ENCODE measurements around the gene MROH2B. TPM values are rescaled to one million over a fixed set of nuclear protein-coding genes. Genes with fewer than 3 reads are reported as not detected.
A peak's percentile ranks its signal among the peaks of the same experiment; 100 is the strongest.

The MROH2B gene
- total RNA-seq (2021; ENCODE audit: unreplicated experiment), result not detected
- not detected for polyA plus RNA-seq (2012; ENCODE audit: insufficient read length)
- Bru-seq, nascent RNA, result not detected
- not detected for BruChase-seq, experiment 1, labeled RNA remaining after a 2-hour chase
- percentile 1 among the genes with signal in this experiment for BruChase-seq, experiment 2, labeled RNA remaining after a 6-hour chase
- long read RNA-seq, result 0 reads

DNA sequence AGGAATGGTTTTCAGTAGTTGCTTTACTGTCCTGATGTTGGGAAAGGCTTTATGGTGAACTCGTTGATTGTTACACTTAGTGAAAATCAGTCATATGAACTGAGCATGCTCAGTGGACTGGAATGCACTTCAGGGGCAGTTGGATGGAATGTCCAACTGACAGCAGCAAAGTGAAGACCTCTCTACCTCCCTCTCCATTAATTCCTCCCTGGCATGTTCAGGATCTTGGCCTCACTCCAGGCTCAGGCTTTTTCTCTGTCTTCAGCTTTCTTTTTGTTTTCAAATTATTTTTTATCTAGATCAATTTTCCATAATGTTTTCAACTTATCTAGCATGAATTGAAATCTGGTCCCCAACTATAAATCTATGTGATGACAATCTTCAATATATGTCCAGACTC lies at the start of gene MROH2B:
TSS of gene MROH2B (minus strand) at position 101 of the 400 bp plus-strand sequence. CDS start 490 bp downstream, outside the sequence.
- H3K4me3 ChIP-seq (ENCODE audit: low read depth in 2 of 2, low read length in 2 of 2), result no peak within 1 kb of the TSS

GRCh38 chr5:41120600-41120999 lies 49.5 kb upstream of the MROH2B start:
- H3K4me3 ChIP-seq (ENCODE audit: low read depth in 2 of 2, low read length in 2 of 2), result no peak overlapping the region
- CTCF ChIA-PET, result no interaction called here

More for the DNA sequence above, at the start of gene MROH2B:
- BruUV-seq (replicated peaks), result no TSS peak
- in situ Hi-C loops (cut with HindIII; ENCODE audit: low pct_unique_long_range_greater_than_20kb, low sequenced_read_pairs), result no loop called here
- Histone ChIP-seq H3K4me1 (ENCODE audit: control insufficient read depth, insufficient read depth, low read length) (no peaks in the 10 kb centered on the region), H3K27ac (ENCODE audit: low read length) (no peak within 1 kb of the TSS), H3K27me3 (ENCODE audit: control insufficient read depth, insufficient read depth, low read length) (no peaks in the 10 kb centered on the region), H3K36me3 (ENCODE audit: control insufficient read depth, insufficient read depth, low read length) (no peaks in the 10 kb centered on the region), H3K9me3 (ENCODE audit: control insufficient read depth, insufficient read depth, low read depth, low read length) (no peaks in the 10 kb centered on the region)
- intact Hi-C loops (cut with micrococcal nuclease; ENCODE audit: unreplicated experiment), result no loop called here
- no peak for DNase-seq (ENCODE audit: low read depth, low spot score)
- ChIA-PET CTCF (no interaction called here), POLR2A (no interaction called here)
- TF ChIP-seq POLR2AphosphoS5 (IDR thresholded peaks at IDR 0.05; ENCODE audit: low read depth, low read length) (no peak), CTCF (IDR thresholded peaks at IDR 0.05) (no peak), TCF7L2 (IDR thresholded peaks at IDR 0.05; ENCODE audit: low read depth, low read length) (no peak), SIN3A (IDR thresholded peaks at IDR 0.05; ENCODE audit: borderline replicate concordance, insufficient read depth, low read depth, low read length) (no peak), REST (IDR thresholded peaks at IDR 0.05; ENCODE audit: insufficient read depth in 1 of 2, low read depth in 2 of 2, low read length in 1 of 2) (no peak)
- ATAC-seq, result no peak

More at GRCh38 chr5:41120600-41120999, 49.5 kb upstream of the MROH2B start:
- POLR2A ChIA-PET, result no interaction called here
- in situ Hi-C loops (cut with HindIII; ENCODE audit: low pct_unique_long_range_greater_than_20kb, low sequenced_read_pairs) (no loop called here), intact Hi-C loops (cut with micrococcal nuclease; ENCODE audit: unreplicated experiment) (no loop called here)
- no peak overlapping the region for H3K27ac ChIP-seq (ENCODE audit: low read length)
- DNase-seq (ENCODE audit: low read depth, low spot score), result no peak
- no peaks in the 10 kb centered on the region for H3K36me3 ChIP-seq (ENCODE audit: control insufficient read depth, insufficient read depth, low read length)
- H3K4me1 ChIP-seq (ENCODE audit: control insufficient read depth, insufficient read depth, low read length), result no peaks in the 10 kb centered on the region
- no peak for ATAC-seq
- TF ChIP-seq POLR2AphosphoS5 (IDR thresholded peaks at IDR 0.05; ENCODE audit: low read depth, low read length) (no peak), TCF7L2 (IDR thresholded peaks at IDR 0.05; ENCODE audit: low read depth, low read length) (no peak), REST (IDR thresholded peaks at IDR 0.05; ENCODE audit: insufficient read depth in 1 of 2, low read depth in 2 of 2, low read length in 1 of 2) (no peak), CTCF (IDR thresholded peaks at IDR 0.05) (no peak), SIN3A (IDR thresholded peaks at IDR 0.05; ENCODE audit: borderline replicate concordance, insufficient read depth, low read depth, low read length) (no peak)
- no peaks in the 10 kb centered on the region for H3K27me3 ChIP-seq (ENCODE audit: control insufficient read depth, insufficient read depth, low read length)
- no peaks in the 10 kb centered on the region for H3K9me3 ChIP-seq (ENCODE audit: control insufficient read depth, insufficient read depth, low read depth, low read length)
- BruUV-seq (replicated peaks), result no TSS peak

All from Panc1 (cell line).